NCI-H1436 treated with DMSO at 0.1 percent for 48 hours (cell line): ENCODE measurements around the gene PCDHA1.

Source experiments
- DNase-seq: peaks from one replicate; lab custom pipeline; 2025; lab: John Stamatoyannopoulos, UW

PCDHA1 gene

GRCh38 chr5:141042555-141042954, 256.6 kb downstream of the PCDHA1 start:
- DNase-seq: no peak

DNA sequence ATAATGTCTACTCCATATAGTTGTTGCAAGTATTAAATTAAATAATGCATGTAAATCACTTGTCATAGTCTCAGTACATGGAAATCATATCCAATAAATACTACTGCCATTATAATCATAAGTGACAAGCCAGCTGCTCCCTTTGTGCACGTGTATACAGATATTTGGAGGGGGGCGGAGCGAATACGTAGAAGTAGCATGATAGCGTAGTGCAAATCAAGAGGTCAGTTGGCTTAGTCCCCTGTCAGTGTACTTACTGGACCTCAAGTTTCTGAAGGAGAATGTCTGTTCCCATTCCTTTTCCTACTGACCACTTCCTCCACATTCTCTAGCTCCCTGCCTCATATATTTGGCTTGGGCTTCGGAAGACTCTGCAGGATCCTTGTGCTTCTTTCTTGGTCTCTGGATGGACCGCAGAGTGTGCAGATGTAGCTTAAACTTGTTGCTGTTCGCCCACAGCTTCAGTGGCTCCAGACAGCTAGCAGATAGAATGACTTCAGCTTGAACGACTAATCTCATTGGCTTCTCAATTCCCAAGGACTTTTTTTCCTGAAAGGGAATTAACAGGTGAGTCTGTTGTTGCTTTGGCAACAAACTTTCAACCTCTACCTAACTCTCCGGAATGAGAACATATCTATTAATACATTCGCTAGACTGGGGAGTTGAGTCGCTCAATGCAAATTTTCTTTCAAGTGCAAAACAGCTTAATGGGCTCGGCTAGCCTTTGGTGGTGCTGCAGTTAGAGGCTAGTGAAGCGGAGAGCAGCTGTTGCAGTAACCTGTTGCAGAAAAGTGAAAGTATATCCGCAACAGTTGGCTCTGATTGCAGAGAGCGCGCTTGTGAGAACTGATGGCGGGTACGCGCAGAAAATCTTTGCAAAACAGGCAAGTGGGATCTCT, 264.9 kb downstream of the PCDHA1 start, which contains the start of gene PCDHB1:
Gene PCDHB1, plus strand, starts transcription at position 753 of the 899 bp plus-strand sequence. Its CDS starts 97 bp downstream, at position 850.
- no peak for DNase-seq

- DNase-seq: no peak
These were observed 265.6 kb downstream of the PCDHA1 start for GRCh38 chr5:141051521-141051866.
